GM12872 (cell line): ENCODE data around the gene CRB2.

Source experiments
- TF ChIP-seq, protein P1 (sequence below): IDR thresholded peaks from 3 replicates; pipeline ENCODE4 v1.5.1; 2011; ENCODE audit warnings: low read depth, mild to moderate bottlenecking, low read length, moderate library complexity; ENCODE audit not compliant: insufficient read depth

The CRB2 gene

DNA sequence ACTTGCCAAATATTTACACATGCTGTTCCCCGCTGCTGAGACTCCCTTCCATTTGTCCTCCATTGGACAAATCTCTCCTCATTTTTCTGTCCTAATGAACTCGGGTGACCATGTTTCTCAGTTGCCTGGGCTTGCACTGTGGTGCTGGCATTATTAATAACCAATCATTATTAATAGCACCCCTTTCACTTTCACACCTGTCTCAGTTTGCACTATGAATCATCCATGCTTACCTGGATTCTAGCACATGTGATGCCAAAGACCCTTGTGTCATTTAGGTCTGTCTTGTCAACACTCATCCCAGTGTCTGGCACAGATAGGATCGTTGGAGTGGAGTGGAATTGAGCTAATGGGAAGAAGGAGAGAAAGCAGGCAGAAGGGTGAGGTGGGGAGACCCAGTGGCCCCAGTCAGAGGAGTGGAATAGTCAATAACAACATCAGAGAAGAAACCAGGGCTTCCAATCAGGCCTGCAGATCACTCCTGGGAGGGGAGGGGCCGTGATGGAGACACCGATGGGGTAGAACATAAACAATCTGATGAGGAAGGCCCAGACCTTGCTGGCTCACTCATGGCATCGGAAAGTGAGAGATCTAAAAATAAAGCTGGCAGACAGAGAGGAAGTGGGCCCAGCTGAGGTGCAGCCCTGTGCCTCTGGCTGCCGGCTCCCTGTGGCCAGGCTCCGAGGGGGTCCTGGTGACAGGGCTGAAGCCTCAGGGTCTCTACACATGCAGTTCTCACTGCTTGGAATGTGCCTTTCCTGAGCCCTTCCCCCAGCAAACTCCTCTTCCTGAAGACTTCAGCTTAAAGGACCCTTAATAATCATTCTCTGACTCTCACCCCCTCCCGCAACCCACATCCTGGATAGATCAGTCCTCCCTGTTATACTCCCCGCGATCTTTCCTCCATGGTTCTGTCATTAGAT lies 33.5 kb upstream of the CRB2 start:
- TF ChIP-seq, protein P1, sequence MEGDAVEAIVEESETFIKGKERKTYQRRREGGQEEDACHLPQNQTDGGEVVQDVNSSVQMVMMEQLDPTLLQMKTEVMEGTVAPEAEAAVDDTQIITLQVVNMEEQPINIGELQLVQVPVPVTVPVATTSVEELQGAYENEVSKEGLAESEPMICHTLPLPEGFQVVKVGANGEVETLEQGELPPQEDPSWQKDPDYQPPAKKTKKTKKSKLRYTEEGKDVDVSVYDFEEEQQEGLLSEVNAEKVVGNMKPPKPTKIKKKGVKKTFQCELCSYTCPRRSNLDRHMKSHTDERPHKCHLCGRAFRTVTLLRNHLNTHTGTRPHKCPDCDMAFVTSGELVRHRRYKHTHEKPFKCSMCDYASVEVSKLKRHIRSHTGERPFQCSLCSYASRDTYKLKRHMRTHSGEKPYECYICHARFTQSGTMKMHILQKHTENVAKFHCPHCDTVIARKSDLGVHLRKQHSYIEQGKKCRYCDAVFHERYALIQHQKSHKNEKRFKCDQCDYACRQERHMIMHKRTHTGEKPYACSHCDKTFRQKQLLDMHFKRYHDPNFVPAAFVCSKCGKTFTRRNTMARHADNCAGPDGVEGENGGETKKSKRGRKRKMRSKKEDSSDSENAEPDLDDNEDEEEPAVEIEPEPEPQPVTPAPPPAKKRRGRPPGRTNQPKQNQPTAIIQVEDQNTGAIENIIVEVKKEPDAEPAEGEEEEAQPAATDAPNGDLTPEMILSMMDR = no peak

DNA sequence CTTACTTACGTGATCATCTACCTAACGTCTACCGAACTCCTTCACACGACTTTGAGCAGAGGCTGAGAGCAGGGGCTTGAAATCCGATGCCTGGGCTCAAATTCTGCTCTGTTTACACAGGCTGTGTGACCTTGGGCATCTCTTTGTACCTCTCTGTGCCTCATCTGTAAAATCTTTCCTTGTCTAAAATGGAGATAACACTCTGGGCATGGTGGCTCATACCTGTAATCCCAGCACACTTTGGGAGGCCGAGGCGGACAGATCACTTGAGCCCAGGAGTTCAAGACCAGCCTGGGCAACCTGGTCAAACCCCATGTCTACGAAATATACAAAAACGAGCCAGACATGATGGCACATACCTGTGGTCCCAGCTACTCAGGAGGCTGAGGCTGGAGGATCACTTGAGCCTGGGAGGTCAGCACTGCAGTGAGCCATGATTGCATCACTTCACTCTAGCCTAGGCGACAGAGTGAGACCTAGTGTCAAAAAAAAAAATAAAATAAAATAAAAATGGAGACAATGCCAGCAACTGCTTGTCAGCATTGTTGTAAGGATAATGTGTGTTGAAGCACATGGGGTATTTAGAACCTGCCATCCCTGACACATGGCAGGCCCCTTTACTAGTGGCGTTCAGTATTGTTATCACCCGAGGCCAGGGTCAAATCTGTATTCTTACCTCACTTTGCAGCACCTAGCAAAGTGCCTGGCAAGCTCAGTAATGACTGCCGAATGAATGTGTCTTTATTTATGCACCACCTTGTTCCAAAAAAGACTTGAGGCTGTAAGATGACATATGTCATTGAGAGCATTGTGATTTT lies 32.6 kb upstream of the CRB2 start:
- TF ChIP-seq, protein P1 = no peak

DNA sequence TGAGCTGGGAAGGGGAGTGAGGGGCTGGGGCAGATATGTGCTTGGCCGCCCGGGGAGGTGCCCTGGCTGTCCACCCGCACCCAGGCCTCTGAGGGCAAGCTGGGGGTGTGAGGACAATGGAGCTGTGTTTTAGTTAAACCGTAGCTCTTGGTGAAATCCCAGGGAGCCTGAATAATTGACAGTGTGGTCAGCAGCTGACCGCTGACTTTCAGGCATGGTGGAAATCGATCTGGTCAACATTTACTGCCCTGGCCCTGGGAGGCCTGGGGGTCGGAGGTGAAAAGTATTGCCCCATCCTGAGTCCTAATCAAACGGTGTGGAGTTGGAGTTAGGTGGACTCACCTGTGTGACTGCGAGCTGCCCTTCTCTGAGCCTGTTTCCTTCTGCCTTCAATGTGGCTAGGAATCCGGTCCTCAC lies 31.2 kb upstream of the CRB2 start:
- TF ChIP-seq, protein P1 = no peak

DNA sequence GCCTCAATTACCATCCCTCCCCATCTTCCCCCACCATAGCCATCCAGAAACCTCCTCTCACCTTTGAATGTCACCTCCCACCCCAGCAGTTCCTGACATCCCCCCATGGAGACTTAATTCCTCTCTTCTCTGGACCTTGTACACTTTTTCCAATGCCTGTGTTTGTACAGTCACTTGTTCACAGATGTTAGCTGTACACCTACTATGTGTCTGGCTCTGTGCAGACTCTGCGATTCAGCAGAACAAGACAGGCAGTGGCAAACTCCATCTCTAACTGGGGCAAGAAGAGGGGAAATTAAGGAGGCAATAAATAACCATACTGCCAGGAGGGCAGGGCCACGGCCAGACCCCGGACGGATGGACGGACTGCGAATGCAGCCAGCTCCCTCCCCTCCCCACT lies 29.8 kb upstream of the CRB2 start:
- TF ChIP-seq, protein P1 = no peak

DNA sequence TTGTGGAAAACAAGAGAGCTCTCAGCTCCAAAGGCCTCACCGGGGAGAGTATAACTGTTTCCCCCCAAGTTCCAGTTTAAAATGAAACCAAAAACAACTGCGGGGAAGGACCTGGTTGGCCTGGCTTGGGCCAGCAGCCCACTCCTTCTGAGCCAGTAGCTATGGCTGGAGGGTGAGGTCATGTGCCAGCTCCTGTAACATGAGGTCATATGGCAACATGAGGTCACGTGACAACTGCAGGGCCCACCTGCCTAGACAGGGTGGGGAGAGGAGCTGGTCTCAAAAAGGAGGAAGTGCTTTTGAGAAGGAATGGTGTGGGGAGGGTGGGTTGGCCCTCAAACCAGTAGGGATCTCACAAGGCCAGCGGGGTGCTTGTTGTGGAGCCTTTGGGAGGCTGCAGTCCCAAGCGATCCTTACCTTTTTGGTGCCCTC lies 29.3 kb upstream of the CRB2 start:
- TF ChIP-seq, protein P1 = no peak

DNA sequence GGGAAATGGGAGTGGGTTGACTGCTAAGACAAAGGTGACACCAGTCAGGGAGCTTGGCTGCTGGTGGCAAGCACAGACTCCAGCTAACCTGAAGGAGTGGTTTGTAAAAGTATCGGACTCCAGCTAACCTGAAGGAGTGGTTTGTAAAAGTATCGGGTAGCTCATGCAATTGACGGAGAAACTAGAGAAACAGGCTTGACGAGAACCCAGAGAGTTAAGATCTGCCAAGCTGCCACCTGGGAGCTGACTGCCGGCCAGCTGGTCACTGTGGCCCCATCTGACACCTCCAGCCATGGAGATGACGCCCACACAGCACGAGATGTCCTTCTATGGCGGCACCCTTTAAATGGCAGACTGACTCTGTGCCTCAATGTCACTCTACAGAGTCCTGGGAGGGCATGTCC lies 28.3 kb upstream of the CRB2 start:
- TF ChIP-seq, protein P1 = no peak

DNA sequence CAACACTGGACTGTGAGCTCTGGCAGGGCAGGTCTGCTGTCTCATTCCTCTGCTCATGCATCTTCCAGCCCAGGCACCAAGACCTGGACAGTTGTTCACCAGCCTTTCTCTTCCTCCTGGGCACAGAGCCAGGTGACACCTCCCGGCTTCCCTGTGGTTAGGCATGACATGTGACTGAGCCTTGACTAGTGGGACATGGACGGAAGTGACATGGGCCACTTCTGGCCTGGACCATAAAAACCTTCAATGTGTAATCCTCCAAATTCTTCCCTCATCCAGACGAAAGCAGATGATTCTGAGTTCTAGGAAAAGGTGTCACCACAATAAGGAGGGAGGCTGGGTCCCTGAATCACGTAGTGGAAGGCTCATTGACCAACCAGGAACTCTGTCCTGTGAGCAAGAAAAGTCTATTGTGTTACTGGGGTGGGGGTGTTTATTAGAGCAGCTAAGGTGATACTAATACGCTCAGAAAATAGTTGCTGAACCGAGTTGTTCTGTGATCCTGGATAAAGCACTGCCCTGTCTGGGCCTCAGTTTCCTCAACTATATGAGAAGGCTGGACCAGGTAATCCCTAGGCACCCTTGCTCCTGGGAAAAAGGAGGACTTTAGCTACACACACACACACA lies 26.6 kb upstream of the CRB2 start:
- TF ChIP-seq, protein P1 = no peak
